H9 (cell line): ENCODE measurements around the gene TYW5. TPM values are rescaled to one million over a fixed set of nuclear protein-coding genes. Genes with fewer than 3 reads are reported as not detected.

ENCODE experiments used
- DNase-seq: peaks from one replicate; pipeline ENCODE4 v3.0.0-alpha.2; 2017
- H2AFZ ChIP-seq: one replicate; pipeline ENCODE4 v1.6.1; 2013; ENCODE audit warnings: mild to moderate bottlenecking, low read length, control low read depth, moderate library complexity
- H2AK5ac ChIP-seq: 2 replicates; pipeline ENCODE4 v1.6.1; 2013; ENCODE audit warnings: low read length, control low read depth, mixed read lengths; ENCODE audit not compliant: insufficient read length
- H2BK120ac ChIP-seq: one replicate; pipeline ENCODE4 v1.6.1; 2013; ENCODE audit warnings: low read depth, mild to moderate bottlenecking, low read length, control low read depth, inconsistent platforms; ENCODE audit not compliant: poor library complexity, severe bottlenecking
- H2BK12ac ChIP-seq: 2 replicates; pipeline ENCODE4 v1.6.1; 2013; ENCODE audit warnings: low read length, control low read depth, mixed read lengths, low read depth; ENCODE audit not compliant: insufficient read length
- H2BK15ac ChIP-seq: 2 replicates; pipeline ENCODE4 v1.6.1; 2013; ENCODE audit warnings: low read depth, low read length, control low read depth
- H2BK20ac ChIP-seq: one replicate; pipeline ENCODE4 v1.6.1; 2013; ENCODE audit warnings: low read depth, mild to moderate bottlenecking, low read length, control low read depth, inconsistent platforms; ENCODE audit not compliant: poor library complexity, severe bottlenecking
- H2BK5ac ChIP-seq: 2 replicates; pipeline ENCODE4 v1.6.1; 2013; ENCODE audit warnings: low read length, control low read depth, mixed read lengths; ENCODE audit not compliant: insufficient read length
- H3K14ac ChIP-seq: 2 replicates; pipeline ENCODE4 v1.6.1; 2013; ENCODE audit warnings: low read length, control low read depth; ENCODE audit not compliant: insufficient read depth
- H3K18ac ChIP-seq: 2 replicates; pipeline ENCODE4 v1.6.1; 2013; ENCODE audit warnings: low read depth, mild to moderate bottlenecking, mixed read lengths, low read length, control low read depth; ENCODE audit not compliant: insufficient read length
- H3K23ac ChIP-seq: 2 replicates; pipeline ENCODE4 v1.6.1; 2013; ENCODE audit warnings: low read length, control low read depth, mixed read lengths, low read depth; ENCODE audit not compliant: insufficient read length
- H3K23me2 ChIP-seq: 2 replicates; pipeline ENCODE4 v1.6.1; 2013; ENCODE audit warnings: low read depth, mild to moderate bottlenecking, mixed read lengths, low read length, control low read depth; ENCODE audit not compliant: insufficient read length, poor library complexity, severe bottlenecking
- H3K27ac ChIP-seq: 2 replicates; pipeline ENCODE4 v1.5.1; 2013; ENCODE audit warnings: low read length, control low read depth, mixed read lengths, low read depth; ENCODE audit not compliant: insufficient read length
- H3K27me3 ChIP-seq: 2 replicates; pipeline ENCODE4 v1.6.1; 2013; ENCODE audit warnings: low read length, control low read depth, inconsistent platforms; ENCODE audit not compliant: insufficient read depth
- H3K4ac ChIP-seq: 2 replicates; pipeline ENCODE4 v1.6.1; 2013; ENCODE audit warnings: low read depth, mild to moderate bottlenecking, control low read depth, inconsistent platforms, low read length, moderate library complexity
- H3K4me1 ChIP-seq: 2 replicates; pipeline ENCODE4 v1.6.1; 2013; ENCODE audit warnings: low read length, control low read depth, inconsistent platforms; ENCODE audit not compliant: insufficient read depth
- H3K4me2 ChIP-seq: 2 replicates; pipeline ENCODE4 v1.6.1; 2013; ENCODE audit warnings: low read length, control low read depth, mixed read lengths; ENCODE audit not compliant: insufficient read length, insufficient read depth
- H3K56ac ChIP-seq: 2 replicates; pipeline ENCODE4 v1.6.1; 2013; ENCODE audit warnings: low read depth, mild to moderate bottlenecking, mixed read lengths, low read length, control low read depth; ENCODE audit not compliant: insufficient read length
- H3K79me1 ChIP-seq: 2 replicates; pipeline ENCODE4 v1.6.1; 2013; ENCODE audit warnings: low read depth, mild to moderate bottlenecking, moderate library complexity, low read length, control low read depth, inconsistent platforms; ENCODE audit not compliant: insufficient read depth, poor library complexity, severe bottlenecking
- H3K79me2 ChIP-seq: 2 replicates; pipeline ENCODE4 v1.6.1; 2013; ENCODE audit warnings: low read length, control low read depth, inconsistent platforms; ENCODE audit not compliant: insufficient read depth
- H3K9ac ChIP-seq: 2 replicates; pipeline ENCODE4 v1.6.1; 2013; ENCODE audit warnings: low read length, control low read depth, mixed read lengths; ENCODE audit not compliant: insufficient read length; ENCODE audit errors: extremely low read depth
- H3K9me3 ChIP-seq: one replicate; pipeline ENCODE4 v1.6.1; 2013; ENCODE audit warnings: low read depth, low read length, inconsistent platforms; ENCODE audit not compliant: control insufficient read depth
- H3T11ph ChIP-seq: one replicate; pipeline ENCODE4 v1.6.1; 2013; ENCODE audit warnings: mild to moderate bottlenecking, low read length, control low read depth, inconsistent platforms
- H4K20me1 ChIP-seq: one replicate; pipeline ENCODE4 v1.6.1; 2013; ENCODE audit not compliant: control insufficient read depth, insufficient read length, insufficient read depth
- H4K5ac ChIP-seq: 2 replicates; pipeline ENCODE4 v1.6.1; 2013; ENCODE audit warnings: low read depth, mild to moderate bottlenecking, mixed read lengths, low read length, control low read depth; ENCODE audit not compliant: insufficient read length
- H4K8ac ChIP-seq: replicated peaks from 2 replicates; pipeline ENCODE4 v1.6.1; 2013; ENCODE audit warnings: low read length, control low read depth, mixed read lengths, low read depth; ENCODE audit not compliant: insufficient read length
- H4K91ac ChIP-seq: 2 replicates; pipeline ENCODE4 v1.6.1; 2013; ENCODE audit warnings: low read depth, mild to moderate bottlenecking, moderate library complexity, mixed read lengths, low read length, control low read depth; ENCODE audit not compliant: insufficient read length
- H3K27ac Mint-ChIP-seq, 3 experiments: 2 replicates in 2 of 3; 3 replicates in 1 of 3; pipeline ENCODE4 v1.8.0; 2020 to 2021; ENCODE audit warnings: mixed read lengths in 3 of 3, mild to moderate bottlenecking in 1 of 3, moderate library complexity in 1 of 3
- H3K27me3 Mint-ChIP-seq: 2 replicates; pipeline ENCODE4 v1.8.0; 2021; ENCODE audit warnings: low read depth, mild to moderate bottlenecking, moderate library complexity, mixed read lengths
- H3K36me3 Mint-ChIP-seq, 3 experiments: 2 replicates in 2 of 3; 3 replicates in 1 of 3; pipeline ENCODE4 v1.8.0; 2020 to 2021; ENCODE audit warnings: low read depth in 3 of 3, mixed read lengths in 3 of 3; ENCODE audit not compliant: insufficient read depth in 1 of 3
- H3K4me1 Mint-ChIP-seq, 2 experiments: 2 replicates each; pipeline ENCODE4 v1.8.0; 2020; ENCODE audit warnings: mixed read lengths in 2 of 2
- H3K4me3 Mint-ChIP-seq, 2 experiments: 2 replicates in 1 of 2; 3 replicates in 1 of 2; pipeline ENCODE4 v1.8.0; 2020 to 2021; ENCODE audit warnings: mild to moderate bottlenecking in 2 of 2, mixed read lengths in 2 of 2, moderate library complexity in 1 of 2
- H3K9me3 Mint-ChIP-seq, 2 experiments: 2 replicates in 1 of 2; 3 replicates in 1 of 2; pipeline ENCODE4 v1.8.0; 2020; ENCODE audit warnings: mild to moderate bottlenecking in 2 of 2, mixed read lengths in 2 of 2, moderate library complexity in 1 of 2
- CTCF ChIP-seq: fragments of 200-600 bp; sonication (generic); conservative IDR thresholded peaks from 3 replicates; pipeline ENCODE4 v1.8.0; 2021; ENCODE audit warnings: antibody characterized with exemption, mild to moderate bottlenecking
- WGBS: extraction: QIAGEN DNeasy Blood & Tissue Kit; methylation state at CpG from one replicate; pipeline ENCODE4 v1.1.7; 2013; ENCODE audit warnings: missing lambda C conversion rate, low lambda C conversion rate, mixed read lengths; ENCODE audit not compliant: insufficient read length; ENCODE audit errors: extremely low coverage; 5-methylcytosine and 5-hydroxymethylcytosine counted together
- total RNA-seq: library from RNA; stranded (reverse); gene quantifications from 2 replicates; pipeline ENCODE4 v1.2.1, GENCODE V29; 2021

Gene TYW5
- total RNA-seq, 1 experiment from 2014 or later, result 17.7 TPM

DNA sequence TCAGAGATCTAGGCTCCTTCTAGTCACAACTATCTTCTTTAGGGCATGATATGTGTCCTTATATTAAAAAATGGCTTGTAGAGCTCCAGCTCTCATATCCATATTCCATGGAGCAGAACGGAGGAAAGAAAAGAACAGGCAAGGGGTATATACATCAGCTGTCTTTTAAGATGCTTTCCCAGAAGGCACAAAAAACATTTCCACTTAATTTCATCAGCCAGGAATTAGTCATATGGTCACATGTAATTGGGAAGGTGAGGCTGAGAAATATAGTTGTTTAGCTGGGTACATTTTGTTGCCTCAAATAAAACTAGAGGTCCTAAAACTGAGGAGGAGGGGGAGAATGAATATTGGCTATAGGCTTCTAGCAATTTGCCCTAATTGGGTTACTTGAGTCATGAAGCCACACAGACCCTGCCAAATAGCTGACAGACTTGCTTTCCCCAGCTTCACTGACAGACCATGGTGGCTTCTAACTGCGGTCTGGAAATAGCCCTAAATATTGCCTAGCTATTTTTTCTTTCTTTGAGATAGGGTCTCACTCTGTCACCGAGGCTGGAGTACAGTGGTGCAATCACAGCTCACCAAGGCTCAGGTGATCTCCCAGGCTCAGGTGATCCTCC lies 20.1 kb upstream of the TYW5 start:
- Histone ChIP-seq H2BK12ac (no peak overlapping the region), H2BK15ac (no peak overlapping the region), H3K4me2 (no peak overlapping the region), H3K14ac (no peak overlapping the region), H3K9me3 (no peaks in the 10 kb centered on the region), H2AFZ (no peak overlapping the region), H2BK20ac (no peak overlapping the region), H3K27me3 (no peaks in the 10 kb centered on the region), H3K4ac (no peak overlapping the region), H3K18ac (no peak overlapping the region), H2BK120ac (no peak overlapping the region), H3K79me2 (no peaks in the 10 kb centered on the region), H3K4me1 (no peaks in the 10 kb centered on the region; the same call in 1 of the 2 replicates), H4K91ac (no peak overlapping the region), H3T11ph (no peak overlapping the region), H4K20me1 (no peaks in the 10 kb centered on the region), H3K23me2 (peaks cover 4% of the 10 kb centered on the region), H3K9ac (no peak overlapping the region), H3K79me1 (no peaks in the 10 kb centered on the region), H2BK5ac (no peak overlapping the region), H4K5ac (no peak overlapping the region), H3K56ac (no peak overlapping the region), H3K27ac (no peak overlapping the region), H3K23ac (no peak overlapping the region), H4K8ac (no peak overlapping the region), H2AK5ac (no peak overlapping the region)
- no CpG with 5 or more reads among the region's 3 CpGs for WGBS
- TF ChIP-seq CTCF, result no peak
- no peak for DNase-seq
- Mint-ChIP-seq H3K36me3 (no peaks in the 10 kb centered on the region), H3K9me3 (no peaks in the 10 kb centered on the region; a peak in 1 of 5 replicates), H3K27me3 (no peaks in the 10 kb centered on the region), H3K4me1 (peaks cover 3 to 8% of the 10 kb centered on the region in 2 experiments), H3K27ac (no peak overlapping the region), H3K4me3 (no peak overlapping the region)
